A673 (cell line): ENCODE measurements around the gene RTN4IP1. TPM values are rescaled to one million over a fixed set of nuclear protein-coding genes. Genes with fewer than 3 reads are reported as not detected.

Source experiments
- BruUV-seq: library from RNA; stranded (reverse); fragments of 400-500 nt; replicated peaks from 2 replicates; lab custom pipeline; 2021; lab: Mats Ljungman, UMichigan
- CTCF ChIA-PET: fragments of 300-600 bp; sonication (Branson Sonifier 250); formaldehyde crosslinking; loops from one replicate; lab custom pipeline; 2022; ENCODE audit warnings: antibody characterized with exemption; lab: Charles Lee
- POLR2A ChIA-PET: fragments of 300-600 bp; sonication (Branson Sonifier 250); formaldehyde crosslinking; loops from one replicate; lab custom pipeline; 2022; ENCODE audit warnings: antibody characterized with exemption; ENCODE audit not compliant: low non-redundant PET; lab: Charles Lee
- DNase-seq: peaks from one replicate; pipeline ENCODE4 v3.0.0-alpha.2; 2015; ENCODE audit warnings: low spot score
- H3K27ac ChIP-seq: fragments of 200-600 bp; sonication (generic); 2 replicates; pipeline ENCODE4 v1.5.1; 2016; ENCODE audit warnings: mixed run types, low read depth, mild to moderate bottlenecking, mixed read lengths, antibody characterized with exemption, low read length; ENCODE audit not compliant: poor library complexity, severe bottlenecking
- H3K27me3 ChIP-seq: fragments of 200-600 bp; sonication (generic); replicated peaks from 2 replicates; pipeline ENCODE4 v1.6.1; 2017; ENCODE audit warnings: mixed run types, low read depth, mild to moderate bottlenecking, mixed read lengths, antibody characterized with exemption, low read length; ENCODE audit not compliant: insufficient read depth, poor library complexity
- H3K36me3 ChIP-seq: fragments of 200-600 bp; sonication (generic); 2 replicates; pipeline ENCODE4 v1.6.1; 2016; ENCODE audit warnings: mixed run types, mild to moderate bottlenecking, mixed read lengths, antibody characterized with exemption, low read length; ENCODE audit not compliant: insufficient read depth, poor library complexity, severe bottlenecking
- H3K4me1 ChIP-seq: fragments of 200-600 bp; sonication (generic); 2 replicates; pipeline ENCODE4 v1.6.1; 2017; ENCODE audit warnings: mixed run types, mild to moderate bottlenecking, mixed read lengths, antibody characterized with exemption, low read length; ENCODE audit not compliant: insufficient read depth, poor library complexity, severe bottlenecking
- H3K4me3 ChIP-seq: fragments of 200-600 bp; sonication (generic); 2 replicates; pipeline ENCODE4 v1.5.1; 2016; ENCODE audit warnings: low read depth, mixed run types, mild to moderate bottlenecking, mixed read lengths, low read length; ENCODE audit not compliant: poor library complexity, severe bottlenecking
- H3K9me3 ChIP-seq: fragments of 200-600 bp; sonication (generic); 2 replicates; pipeline ENCODE4 v1.6.1; 2016; ENCODE audit warnings: mixed run types, low read depth, mild to moderate bottlenecking, mixed read lengths, antibody characterized with exemption, low read length; ENCODE audit not compliant: poor library complexity, severe bottlenecking
- EZH2 ChIP-seq: fragments of 200-600 bp; sonication (generic); IDR thresholded peaks from 2 replicates; pipeline ENCODE4 v1.6.1; 2017; ENCODE audit warnings: borderline replicate concordance, low read depth, mild to moderate bottlenecking, mixed read lengths, antibody characterized with exemption, low read length; ENCODE audit not compliant: poor library complexity, severe bottlenecking
- intact Hi-C: fragments of 100-400 bp; cut with micrococcal nuclease; formaldehyde crosslinking; loops from one replicate; pipeline ENCODE4 v1.10.0; 2022; ENCODE audit not compliant: unreplicated experiment
- total RNA-seq: library from RNA; stranded (reverse); gene quantifications from 2 replicates; pipeline ENCODE4 v1.2.3, GENCODE V29; 2021
- TF ChIP-seq, protein P1 (sequence below): fragments of 300-800, 200-600 bp; sonication (generic); conservative IDR thresholded peaks from 2 replicates; pipeline ENCODE4 v1.5.1; 2017; ENCODE audit warnings: low read depth, mild to moderate bottlenecking, antibody characterized with exemption, low read length, moderate library complexity, mixed read lengths

RTN4IP1 gene
- total RNA-seq, 1 experiment from 2014 or later = 15.7 TPM

DNA sequence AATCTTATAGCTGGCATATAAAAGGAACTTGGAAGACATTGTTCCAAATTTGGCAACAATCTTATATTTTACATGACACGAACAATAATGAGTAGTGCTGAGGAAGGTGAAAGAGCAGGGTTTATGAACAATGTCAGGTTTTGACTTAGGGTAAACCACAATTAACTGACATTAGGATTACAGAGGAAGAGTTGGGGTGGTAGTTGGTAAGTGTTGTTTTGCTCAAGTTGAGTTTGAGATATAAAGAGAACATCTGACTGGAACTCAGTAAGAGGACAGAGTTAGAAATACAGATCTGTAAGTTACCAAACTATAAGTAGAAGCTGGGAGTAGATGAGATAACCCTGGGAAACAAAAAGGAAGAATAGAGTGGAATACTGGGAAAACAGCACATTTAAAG, 15.1 kb downstream of the RTN4IP1 start:
- no TSS peak for BruUV-seq

DNA sequence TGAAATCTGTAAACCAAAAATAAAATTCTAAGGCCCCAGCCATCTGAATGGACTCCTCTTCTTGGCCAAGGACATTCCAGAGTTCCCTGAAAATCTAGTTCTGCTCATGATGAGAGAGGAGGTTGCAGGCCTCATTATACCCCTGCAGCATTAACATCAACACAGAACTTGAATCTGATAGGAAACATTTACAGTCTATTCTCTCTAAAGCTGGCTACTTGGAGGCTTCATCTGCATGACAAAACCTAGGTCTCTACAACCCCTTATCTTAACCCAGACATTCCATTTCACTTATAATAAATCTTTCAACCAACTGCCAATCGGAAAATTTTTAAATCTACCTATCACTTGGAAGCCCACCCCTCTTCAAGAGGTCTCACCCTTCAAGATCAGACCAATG, 15.7 kb downstream of the RTN4IP1 start:
- Histone ChIP-seq H3K4me1 (no peaks in the 10 kb centered on the region), H3K9me3 (no peaks in the 10 kb centered on the region), H3K27me3 (no peaks in the 10 kb centered on the region), H3K36me3 (no peaks in the 10 kb centered on the region), H3K4me3 (no peak overlapping the region), H3K27ac (no peak overlapping the region)
- TF ChIP-seq, protein P1, sequence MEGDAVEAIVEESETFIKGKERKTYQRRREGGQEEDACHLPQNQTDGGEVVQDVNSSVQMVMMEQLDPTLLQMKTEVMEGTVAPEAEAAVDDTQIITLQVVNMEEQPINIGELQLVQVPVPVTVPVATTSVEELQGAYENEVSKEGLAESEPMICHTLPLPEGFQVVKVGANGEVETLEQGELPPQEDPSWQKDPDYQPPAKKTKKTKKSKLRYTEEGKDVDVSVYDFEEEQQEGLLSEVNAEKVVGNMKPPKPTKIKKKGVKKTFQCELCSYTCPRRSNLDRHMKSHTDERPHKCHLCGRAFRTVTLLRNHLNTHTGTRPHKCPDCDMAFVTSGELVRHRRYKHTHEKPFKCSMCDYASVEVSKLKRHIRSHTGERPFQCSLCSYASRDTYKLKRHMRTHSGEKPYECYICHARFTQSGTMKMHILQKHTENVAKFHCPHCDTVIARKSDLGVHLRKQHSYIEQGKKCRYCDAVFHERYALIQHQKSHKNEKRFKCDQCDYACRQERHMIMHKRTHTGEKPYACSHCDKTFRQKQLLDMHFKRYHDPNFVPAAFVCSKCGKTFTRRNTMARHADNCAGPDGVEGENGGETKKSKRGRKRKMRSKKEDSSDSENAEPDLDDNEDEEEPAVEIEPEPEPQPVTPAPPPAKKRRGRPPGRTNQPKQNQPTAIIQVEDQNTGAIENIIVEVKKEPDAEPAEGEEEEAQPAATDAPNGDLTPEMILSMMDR = no peak
- no peak for TF ChIP-seq EZH2
- no TSS peak for BruUV-seq
- CTCF ChIA-PET = no interaction called here
- DNase-seq = no peak
- intact Hi-C loops = no loop called here
- POLR2A ChIA-PET = no interaction called here

More for the DNA sequence above, 15.1 kb downstream of the RTN4IP1 start:
- no peak for DNase-seq
- POLR2A ChIA-PET = no interaction called here
- CTCF ChIA-PET = no interaction called here
- no peaks in the 10 kb centered on the region for H3K9me3 ChIP-seq
- H3K27ac ChIP-seq = no peak overlapping the region
- H3K36me3 ChIP-seq = no peaks in the 10 kb centered on the region
- intact Hi-C loops = no loop called here
- no peaks in the 10 kb centered on the region for H3K27me3 ChIP-seq
- H3K4me1 ChIP-seq = no peaks in the 10 kb centered on the region
- H3K4me3 ChIP-seq = no peak overlapping the region
- TF ChIP-seq, protein P1 = no peak
- TF ChIP-seq EZH2 = no peak

DNA sequence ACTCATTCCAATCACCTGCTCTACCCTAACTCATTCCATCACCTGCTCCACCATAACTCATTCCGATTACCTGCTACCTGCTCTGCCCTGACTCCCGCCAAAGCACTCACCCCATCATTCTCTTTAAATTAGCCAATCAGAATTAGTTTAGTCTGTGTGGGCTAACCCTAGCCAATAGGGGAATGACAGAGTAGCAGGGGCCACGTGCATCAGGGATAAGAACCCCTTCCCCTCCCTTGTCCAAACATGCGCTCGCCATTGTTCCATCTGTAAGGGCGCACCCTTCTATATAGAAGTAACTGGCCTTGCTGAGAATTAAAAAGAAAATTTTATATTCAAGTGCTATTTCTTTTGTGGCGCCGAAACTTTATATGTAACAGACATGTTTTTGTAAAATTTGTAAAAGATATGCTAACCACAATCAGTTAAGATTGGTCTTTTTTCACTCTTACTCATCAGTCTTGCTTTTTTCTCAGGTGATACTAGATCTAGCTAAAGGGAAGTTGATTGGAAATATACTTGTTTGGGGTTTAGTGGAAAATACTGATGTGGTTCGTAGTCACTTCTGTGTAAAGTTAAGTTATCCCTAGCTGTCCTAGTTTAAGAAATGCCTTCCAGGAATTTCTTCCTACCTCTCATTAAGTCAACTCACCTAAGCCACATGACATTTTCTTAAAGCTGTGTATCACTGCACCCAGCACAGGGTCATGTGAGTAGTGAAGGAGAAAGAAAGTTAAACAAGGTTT, 16.5 kb downstream of the RTN4IP1 start:
- TF ChIP-seq, protein P1 = no peak
- no peak for TF ChIP-seq EZH2
- no peak for DNase-seq
- no peak overlapping the region for H3K27ac ChIP-seq
- intact Hi-C loops = no loop called here
- H3K36me3 ChIP-seq = no peaks in the 10 kb centered on the region
- no TSS peak for BruUV-seq
- H3K27me3 ChIP-seq = no peaks in the 10 kb centered on the region
- POLR2A ChIA-PET = no interaction called here
- H3K4me1 ChIP-seq = no peaks in the 10 kb centered on the region
- H3K4me3 ChIP-seq = no peak overlapping the region
- H3K9me3 ChIP-seq = no peaks in the 10 kb centered on the region
- CTCF ChIA-PET = no interaction called here
